Measurements from ENCODE around the gene C5orf52.
A peak's percentile ranks its signal among the peaks of the same experiment; 100 is the strongest.

Gene C5orf52

GRCh38 chr5:157670662-157671591 lies at the start of gene C5orf52:
Gene C5orf52, plus strand, starts transcription at chr5:157671533. Its CDS starts 82 bp downstream, at chr5:157671615.
- Histone ChIP-seq H3K4me3 (ENCODE audit: low read depth, low read length) (peak within 1 kb of the TSS; percentile 76), H3K27me3 (ENCODE audit: insufficient read depth, low read length) (peaks cover 27% of the 10 kb centered on the region), H2AFZ (ENCODE audit: low read length, unreplicated experiment) (peak within 1 kb of the TSS; percentile 84), H3K36me3 (ENCODE audit: insufficient read depth, low read length) (no peaks in the 10 kb centered on the region), H3K4me1 (ENCODE audit: control insufficient read depth, insufficient read depth, low read length, unreplicated experiment) (no peaks in the 10 kb centered on the region), H3K27ac (ENCODE audit: low read depth, low read length) (no peak within 1 kb of the TSS), H3K79me2 (ENCODE audit: control insufficient read depth, insufficient read depth, low read length, unreplicated experiment) (no peaks in the 10 kb centered on the region)

DNA sequence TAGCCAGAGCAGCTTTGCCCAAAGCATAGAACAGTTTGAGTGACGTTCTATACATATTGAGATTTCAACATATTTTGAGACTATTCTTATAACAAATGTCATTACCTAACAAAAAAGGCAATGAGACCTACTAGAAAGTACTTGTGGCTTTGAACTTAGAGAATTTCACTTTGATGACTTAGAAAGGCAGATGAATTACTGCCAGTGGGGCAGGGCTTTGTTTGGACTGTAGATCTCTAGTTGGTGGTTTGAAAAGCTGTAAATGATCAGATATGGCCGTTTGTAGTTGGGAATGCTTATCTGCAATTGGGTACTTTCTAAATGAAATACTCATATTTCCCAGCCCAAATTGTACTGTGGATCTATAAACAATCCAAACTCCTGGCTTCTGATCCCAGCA lies 47.2 kb upstream of the C5orf52 start:
- H3K4me3 ChIP-seq (ENCODE audit: low read depth, low read length), result no peak overlapping the region
- H3K36me3 ChIP-seq (ENCODE audit: insufficient read depth, low read length), result no peaks in the 10 kb centered on the region
- H3K27ac ChIP-seq (ENCODE audit: low read depth, low read length), result no peak overlapping the region
- no peaks in the 10 kb centered on the region for H3K79me2 ChIP-seq (ENCODE audit: control insufficient read depth, insufficient read depth, low read length, unreplicated experiment)
- no peaks in the 10 kb centered on the region for H3K27me3 ChIP-seq (ENCODE audit: insufficient read depth, low read length)
- no peak overlapping the region for H2AFZ ChIP-seq (ENCODE audit: low read length, unreplicated experiment)
- no peaks in the 10 kb centered on the region for H3K4me1 ChIP-seq (ENCODE audit: control insufficient read depth, insufficient read depth, low read length, unreplicated experiment)

DNA sequence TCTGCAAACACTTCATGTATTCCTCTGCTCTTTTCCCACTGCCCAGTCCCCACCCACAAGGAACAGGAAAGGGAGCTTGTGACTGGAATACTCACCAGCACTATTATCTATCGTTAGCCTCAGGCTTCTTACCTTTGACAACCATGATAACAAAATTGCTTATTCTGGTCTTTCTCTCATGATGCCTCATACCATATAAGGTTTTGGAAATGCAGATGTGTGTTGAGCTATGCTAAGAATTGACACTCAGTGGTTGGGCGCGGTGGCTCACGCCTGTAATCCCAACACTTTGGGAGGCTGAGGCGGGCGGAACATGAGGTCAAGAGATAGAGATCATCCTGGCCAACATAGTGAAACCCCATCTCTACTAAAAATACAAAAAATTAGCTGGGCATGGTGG lies 44.5 kb upstream of the C5orf52 start:
- H3K36me3 ChIP-seq (ENCODE audit: insufficient read depth, low read length), result no peaks in the 10 kb centered on the region; the same call in 1 of the 2 replicates
- no peak overlapping the region for H2AFZ ChIP-seq (ENCODE audit: low read length, unreplicated experiment)
- H3K79me2 ChIP-seq (ENCODE audit: control insufficient read depth, insufficient read depth, low read length, unreplicated experiment), result no peaks in the 10 kb centered on the region
- H3K27ac ChIP-seq (ENCODE audit: low read depth, low read length), result no peak overlapping the region
- no peak overlapping the region for H3K4me3 ChIP-seq (ENCODE audit: low read depth, low read length)
- no peaks in the 10 kb centered on the region for H3K27me3 ChIP-seq (ENCODE audit: insufficient read depth, low read length)
- no peaks in the 10 kb centered on the region for H3K4me1 ChIP-seq (ENCODE audit: control insufficient read depth, insufficient read depth, low read length, unreplicated experiment)

GRCh38 chr5:157630341-157630740 lies 41.0 kb upstream of the C5orf52 start:
- no peak overlapping the region for H3K27ac ChIP-seq (ENCODE audit: low read depth, low read length)
- no peaks in the 10 kb centered on the region for H3K79me2 ChIP-seq (ENCODE audit: control insufficient read depth, insufficient read depth, low read length, unreplicated experiment)
- no peak overlapping the region for H3K4me3 ChIP-seq (ENCODE audit: low read depth, low read length)
- H3K27me3 ChIP-seq (ENCODE audit: insufficient read depth, low read length), result no peaks in the 10 kb centered on the region
- no peak overlapping the region for H2AFZ ChIP-seq (ENCODE audit: low read length, unreplicated experiment)
- H3K4me1 ChIP-seq (ENCODE audit: control insufficient read depth, insufficient read depth, low read length, unreplicated experiment), result no peaks in the 10 kb centered on the region
- no peaks in the 10 kb centered on the region; the same call in 1 of the 2 replicates for H3K36me3 ChIP-seq (ENCODE audit: insufficient read depth, low read length)

GRCh38 chr5:157640406-157641066 lies 30.8 kb upstream of the C5orf52 start:
- Histone ChIP-seq H3K4me1 (ENCODE audit: control insufficient read depth, insufficient read depth, low read length, unreplicated experiment) (no peaks in the 10 kb centered on the region), H3K27me3 (ENCODE audit: insufficient read depth, low read length) (no peaks in the 10 kb centered on the region), H3K36me3 (ENCODE audit: insufficient read depth, low read length) (no peaks in the 10 kb centered on the region), H3K79me2 (ENCODE audit: control insufficient read depth, insufficient read depth, low read length, unreplicated experiment) (no peaks in the 10 kb centered on the region), H3K4me3 (ENCODE audit: low read depth, low read length) (no peak overlapping the region), H2AFZ (ENCODE audit: low read length, unreplicated experiment) (no peak overlapping the region), H3K27ac (ENCODE audit: low read depth, low read length) (no peak overlapping the region)

GRCh38 chr5:157648275-157648990 lies 22.9 kb upstream of the C5orf52 start:
- H3K36me3 ChIP-seq (ENCODE audit: insufficient read depth, low read length), result no peaks in the 10 kb centered on the region
- H3K79me2 ChIP-seq (ENCODE audit: control insufficient read depth, insufficient read depth, low read length, unreplicated experiment), result no peaks in the 10 kb centered on the region
- peaks cover 4% of the 10 kb centered on the region for H3K4me1 ChIP-seq (ENCODE audit: control insufficient read depth, insufficient read depth, low read length, unreplicated experiment)
- no peak overlapping the region for H3K4me3 ChIP-seq (ENCODE audit: low read depth, low read length)
- no peak overlapping the region for H2AFZ ChIP-seq (ENCODE audit: low read length, unreplicated experiment)
- no peaks in the 10 kb centered on the region for H3K27me3 ChIP-seq (ENCODE audit: insufficient read depth, low read length)
- no peak overlapping the region for H3K27ac ChIP-seq (ENCODE audit: low read depth, low read length)

DNA sequence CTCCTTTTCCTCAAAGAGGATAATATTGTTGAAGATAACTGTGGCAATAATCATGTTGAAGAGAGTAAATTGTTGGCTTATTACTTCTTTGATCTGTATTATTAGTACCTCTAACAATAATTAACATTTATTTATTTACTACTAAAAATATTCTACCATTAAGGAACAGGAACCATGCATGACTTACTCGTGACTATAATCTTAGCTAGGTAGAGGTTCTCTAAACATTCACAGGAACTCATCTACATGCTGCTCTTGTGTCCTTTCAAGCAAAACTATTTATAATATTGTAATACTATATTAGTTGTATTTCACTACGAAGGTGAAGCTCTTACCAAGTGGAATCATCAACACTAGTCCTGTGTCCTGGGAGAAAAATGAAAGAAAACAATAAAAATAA lies 22.2 kb upstream of the C5orf52 start:
- Histone ChIP-seq H3K27me3 (ENCODE audit: insufficient read depth, low read length) (no peaks in the 10 kb centered on the region), H2AFZ (ENCODE audit: low read length, unreplicated experiment) (no peak overlapping the region), H3K4me1 (ENCODE audit: control insufficient read depth, insufficient read depth, low read length, unreplicated experiment) (peaks cover 4% of the 10 kb centered on the region)

GRCh38 chr5:157650991-157651611 lies 20.2 kb upstream of the C5orf52 start:
- Histone ChIP-seq H3K79me2 (ENCODE audit: control insufficient read depth, insufficient read depth, low read length, unreplicated experiment) (no peaks in the 10 kb centered on the region), H3K27me3 (ENCODE audit: insufficient read depth, low read length) (no peaks in the 10 kb centered on the region), H3K27ac (ENCODE audit: low read depth, low read length) (no peak overlapping the region), H3K4me1 (ENCODE audit: control insufficient read depth, insufficient read depth, low read length, unreplicated experiment) (peaks cover 4% of the 10 kb centered on the region), H3K36me3 (ENCODE audit: insufficient read depth, low read length) (no peaks in the 10 kb centered on the region), H3K4me3 (ENCODE audit: low read depth, low read length) (no peak overlapping the region), H2AFZ (ENCODE audit: low read length, unreplicated experiment) (peak overlapping the region; percentile 43)

More for the DNA sequence above, 22.2 kb upstream of the C5orf52 start:
- no peaks in the 10 kb centered on the region for H3K79me2 ChIP-seq (ENCODE audit: control insufficient read depth, insufficient read depth, low read length, unreplicated experiment)
- H3K4me3 ChIP-seq (ENCODE audit: low read depth, low read length), result no peak overlapping the region
- no peak overlapping the region for H3K27ac ChIP-seq (ENCODE audit: low read depth, low read length)
- no peaks in the 10 kb centered on the region for H3K36me3 ChIP-seq (ENCODE audit: insufficient read depth, low read length)

- peaks cover 4% of the 10 kb centered on the region for H3K4me1 ChIP-seq (ENCODE audit: control insufficient read depth, insufficient read depth, low read length, unreplicated experiment)
- H2AFZ ChIP-seq (ENCODE audit: low read length, unreplicated experiment), result peak overlapping the region; percentile 43
- no peaks in the 10 kb centered on the region for H3K27me3 ChIP-seq (ENCODE audit: insufficient read depth, low read length)
- H3K36me3 ChIP-seq (ENCODE audit: insufficient read depth, low read length), result no peaks in the 10 kb centered on the region
- H3K4me3 ChIP-seq (ENCODE audit: low read depth, low read length), result peak overlapping the region; percentile 60
- H3K79me2 ChIP-seq (ENCODE audit: control insufficient read depth, insufficient read depth, low read length, unreplicated experiment), result no peaks in the 10 kb centered on the region
- H3K27ac ChIP-seq (ENCODE audit: low read depth, low read length), result no peak overlapping the region
Measured at GRCh38 chr5:157651623-157652376, 19.5 kb upstream of the C5orf52 start.

DNA sequence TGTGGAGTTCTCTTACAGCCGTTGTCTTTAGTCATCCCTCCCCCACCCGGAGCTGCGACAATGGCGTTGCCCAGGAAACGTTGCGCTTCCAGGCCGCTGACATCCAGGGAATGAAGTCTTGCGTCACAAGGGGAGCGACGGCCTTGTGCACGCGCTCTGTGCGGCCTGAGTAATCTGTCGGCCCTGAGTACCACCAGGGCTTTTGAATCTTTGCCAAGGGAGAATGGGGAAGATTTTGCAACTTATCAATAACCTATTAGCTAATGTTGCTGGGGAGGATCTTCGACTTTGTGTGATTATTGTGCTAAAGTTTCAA lies 19.0 kb upstream of the C5orf52 start, which contains the start of gene SOX30:
Gene SOX30, minus strand, starts transcription at position 62 of the 316 bp plus-strand sequence. CDS start 360 bp downstream, outside the sequence.
- no peaks in the 10 kb centered on the region for H3K27me3 ChIP-seq (ENCODE audit: insufficient read depth, low read length)
- H3K36me3 ChIP-seq (ENCODE audit: insufficient read depth, low read length), result no peaks in the 10 kb centered on the region
- H2AFZ ChIP-seq (ENCODE audit: low read length, unreplicated experiment), result peak within 1 kb of the TSS; percentile 43
- H3K4me1 ChIP-seq (ENCODE audit: control insufficient read depth, insufficient read depth, low read length, unreplicated experiment), result peaks cover 4% of the 10 kb centered on the region
- peak within 1 kb of the TSS; percentile 60 for H3K4me3 ChIP-seq (ENCODE audit: low read depth, low read length)
- H3K79me2 ChIP-seq (ENCODE audit: control insufficient read depth, insufficient read depth, low read length, unreplicated experiment), result no peaks in the 10 kb centered on the region
- H3K27ac ChIP-seq (ENCODE audit: low read depth, low read length), result no peak within 1 kb of the TSS

Measured in ACC112 (cell line).